ENCODE results near the gene SALL3. TPM values are rescaled to one million over a fixed set of nuclear protein-coding genes. Genes with fewer than 3 reads are reported as not detected.

The SALL3 gene
- total and polyA plus RNA-seq, 2 of the 8 experiments (the other 6 are each of a cell fraction or from before 2014, with no cell fraction given), result 10.5 to 46.4 TPM

GRCh38 chr18:78993014-78993926 lies 13.7 kb downstream of the SALL3 start (continued):
- TF ChIP-seq GTF2F1 (IDR thresholded peaks at IDR 0.05; ENCODE audit: borderline replicate concordance, low read depth, low read length) (no peak), ATF3 (IDR thresholded peaks at IDR 0.05; ENCODE audit: insufficient read depth, low read depth, low read length) (no peak), BACH1 (IDR thresholded peaks at IDR 0.05; ENCODE audit: low read length) (no peak), PHF8 (conservative IDR thresholded peaks at IDR 0.05; ENCODE audit: low read depth, low read length) (no peak)

Measured in H1 (cell line).